K562 (cell line): Measurements from ENCODE around the gene SHANK1. TPM values are rescaled to one million over a fixed set of nuclear protein-coding genes. Genes with fewer than 3 reads are reported as not detected.
A peak's percentile ranks its signal among the peaks of the same experiment; 100 is the strongest.

ENCODE experiments used
- HCFC1 ChIP-seq: IDR thresholded peaks from 2 replicates; pipeline ENCODE4 v1.6.1; 2012; ENCODE audit warnings: low read depth, low read length, improper control_type of control experiment
- PCBP1 ChIP-seq: fragments of 200-400 bp; formaldehyde crosslinking; IDR thresholded peaks from 2 replicates; pipeline ENCODE4 v1.6.1; 2018; ENCODE audit warnings: mild to moderate bottlenecking, low read depth, low read length; ENCODE audit not compliant: poor library complexity, severe bottlenecking
- PRMT5 ChIP-seq: sonication (generic); formaldehyde crosslinking; IDR thresholded peaks from 2 replicates; pipeline ENCODE4 v1.5.0; 2020; ENCODE audit warnings: missing genetic modification reagents
- RBM34 ChIP-seq: fragments of 200-400 bp; formaldehyde crosslinking; IDR thresholded peaks from 2 replicates; pipeline ENCODE4 v1.6.1; 2018; ENCODE audit warnings: low read length, borderline replicate concordance; ENCODE audit not compliant: insufficient read depth
- SNRNP70 ChIP-seq: fragments of 200-400 bp; formaldehyde crosslinking; optimal IDR thresholded peaks from 2 replicates; pipeline ENCODE3; 2017; ENCODE audit warnings: low read depth, low read length
- WHSC1 ChIP-seq: IDR thresholded peaks from one replicate; pipeline ENCODE4 v1.6.1; 2012; ENCODE audit warnings: low read length, control low read depth, inconsistent platforms
- ZNF212 ChIP-seq: fragments of 450-650 bp; formaldehyde crosslinking; IDR thresholded peaks from 2 replicates; pipeline ENCODE4 v1.4.0; 2020; ENCODE audit warnings: mild to moderate bottlenecking
- ZNF316 ChIP-seq: fragments of 450-650 bp; IDR thresholded peaks from 2 replicates; pipeline ENCODE4 v1.6.1; 2016
- ZNF830 ChIP-seq: fragments of 250-450 bp; sonication (Bioruptor Pico); IDR thresholded peaks from 2 replicates; pipeline ENCODE4 v1.5.0; 2021; ENCODE audit warnings: mild to moderate bottlenecking
- polyA plus RNA-seq, 8 experiments: library from polyadenylated mRNA; depleted of rRNA in 4 of 8; stranded (reverse) in 5 of 8; unstranded in 3 of 8; fragments of >200 nt; fragmentation: Nextera tagmentation in 2 of 8; fragmentation: Illumina TruSeq in 1 of 8; extraction: Ambion mirVana in 2 of 8; extraction: Trizol in 1 of 8; gene quantifications; 2 replicates each; pipeline versions ENCODE4 v1.2.1 to v1.2.3, GENCODE V29; 2011 to 2014; ENCODE audit warnings: inconsistent platforms in 1 of 8, missing spikeins in 1 of 8
- total RNA-seq, 7 experiments: library from RNA; depleted of rRNA in 6 of 7; stranded (reverse); fragments of >200 nt in 6 of 7; fragmentation: Illumina TruSeq in 2 of 7; extraction: Trizol in 2 of 7; gene quantifications; 2 replicates each; pipeline versions ENCODE4 v1.2.1 to v1.2.3, GENCODE V29; 2011 to 2021; ENCODE audit warnings: low replicate concordance in 1 of 7
- TF ChIP-seq, protein P1 (sequence below): fragments of 450-650 bp; conservative IDR thresholded peaks from 2 replicates; pipeline ENCODE4 v1.6.1; 2016; ENCODE audit warnings: missing genetic modification characterization, low read depth, mild to moderate bottlenecking, control low read depth, missing compliant biosample characterization
- TF ChIP-seq, protein P2 (sequence below): sonication (generic); formaldehyde crosslinking; IDR thresholded peaks from 2 replicates; pipeline ENCODE4 v1.8.0; 2022; ENCODE audit warnings: mild to moderate bottlenecking, low read depth, missing genetic modification reagents
- TF ChIP-seq, protein P3 (sequence below): sonication (generic); formaldehyde crosslinking; IDR thresholded peaks from 2 replicates; pipeline ENCODE4 v1.9.0; 2022; ENCODE audit warnings: mild to moderate bottlenecking, missing genetic modification reagents
- TF ChIP-seq, protein P4 (sequence below), 2 experiments: fragments of 450-650 bp; IDR thresholded peaks; 2 replicates each; pipeline ENCODE4 v1.6.1; 2018; ENCODE audit warnings: mild to moderate bottlenecking in 2 of 2, low read depth in 1 of 2; ENCODE audit not compliant: partially characterized antibody in 2 of 2
- TF ChIP-seq, protein P5 (sequence below): fragments of 450-650 bp; IDR thresholded peaks from 2 replicates; pipeline ENCODE4 v1.6.1; 2014; ENCODE audit warnings: low read depth, mild to moderate bottlenecking, moderate library complexity, borderline replicate concordance
- TF ChIP-seq, protein P6 (sequence below), 2 experiments: fragments of 450-650 bp; conservative IDR thresholded peaks; 2 replicates each; pipeline ENCODE4 v1.6.1; 2017; ENCODE audit warnings: mild to moderate bottlenecking in 2 of 2, moderate library complexity in 2 of 2

SHANK1 gene
- total and polyA plus RNA-seq, 9 of the 15 experiments (the other 6 are each of a cell fraction or from before 2014, with no cell fraction given): 0.33 to 1.3 (median 0.55) TPM; not detected in 2

DNA sequence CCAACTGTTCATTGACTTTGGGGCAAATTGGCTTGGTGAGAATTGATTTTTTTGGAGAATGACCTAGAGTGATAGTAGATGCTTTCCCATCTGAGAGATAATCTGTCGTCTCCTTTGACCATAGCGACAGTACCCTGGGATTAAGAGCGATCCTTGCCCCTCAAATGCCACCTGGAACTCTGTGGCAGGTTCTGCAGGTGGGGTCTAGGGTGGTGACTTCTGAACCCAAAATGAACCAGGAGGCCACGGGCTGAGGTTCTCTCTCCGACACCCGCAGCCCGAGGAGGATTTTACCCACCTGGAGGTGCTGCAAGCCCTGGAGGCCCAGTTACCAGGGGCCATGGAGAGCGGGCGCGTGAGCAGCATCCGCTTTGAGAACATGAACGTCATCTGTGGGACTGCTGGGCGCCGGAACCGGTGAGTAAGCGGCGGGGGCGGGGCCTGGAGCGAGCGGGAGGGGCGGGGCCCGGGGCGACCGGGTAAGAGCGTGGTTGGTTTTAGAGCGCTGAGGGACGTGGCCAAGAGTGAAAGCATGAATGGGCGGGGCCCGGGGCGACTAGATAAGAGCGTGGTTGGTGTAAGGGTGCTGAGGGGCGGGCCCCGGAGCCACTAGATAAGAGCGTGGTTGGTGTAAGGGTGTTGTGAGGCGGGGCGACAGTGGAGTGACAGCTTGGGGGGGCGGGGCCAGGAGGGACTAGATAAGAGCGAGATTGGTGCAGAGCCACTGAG is 61.7 kb downstream of the SHANK1 start (continued):
- TF ChIP-seq, protein P1, sequence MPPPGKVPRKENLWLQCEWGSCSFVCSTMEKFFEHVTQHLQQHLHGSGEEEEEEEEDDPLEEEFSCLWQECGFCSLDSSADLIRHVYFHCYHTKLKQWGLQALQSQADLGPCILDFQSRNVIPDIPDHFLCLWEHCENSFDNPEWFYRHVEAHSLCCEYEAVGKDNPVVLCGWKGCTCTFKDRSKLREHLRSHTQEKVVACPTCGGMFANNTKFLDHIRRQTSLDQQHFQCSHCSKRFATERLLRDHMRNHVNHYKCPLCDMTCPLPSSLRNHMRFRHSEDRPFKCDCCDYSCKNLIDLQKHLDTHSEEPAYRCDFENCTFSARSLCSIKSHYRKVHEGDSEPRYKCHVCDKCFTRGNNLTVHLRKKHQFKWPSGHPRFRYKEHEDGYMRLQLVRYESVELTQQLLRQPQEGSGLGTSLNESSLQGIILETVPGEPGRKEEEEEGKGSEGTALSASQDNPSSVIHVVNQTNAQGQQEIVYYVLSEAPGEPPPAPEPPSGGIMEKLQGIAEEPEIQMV (tag): no peak
- TF ChIP-seq PCBP1 (no peak), HCFC1 (peak; percentile 51), ZNF830 (0 out of 2 replicates have a peak, but pooled peaks have one; percentile 34), PRMT5 (CRISPR knock-in tag) (0 out of 2 replicates have a peak, but pooled peaks have one; percentile 75), WHSC1 (no peak), ZNF212 (CRISPR knock-in tag) (no peak), RBM34 (no peak), SNRNP70 (no peak), ZNF316 (no peak)
- TF ChIP-seq, protein P2, sequence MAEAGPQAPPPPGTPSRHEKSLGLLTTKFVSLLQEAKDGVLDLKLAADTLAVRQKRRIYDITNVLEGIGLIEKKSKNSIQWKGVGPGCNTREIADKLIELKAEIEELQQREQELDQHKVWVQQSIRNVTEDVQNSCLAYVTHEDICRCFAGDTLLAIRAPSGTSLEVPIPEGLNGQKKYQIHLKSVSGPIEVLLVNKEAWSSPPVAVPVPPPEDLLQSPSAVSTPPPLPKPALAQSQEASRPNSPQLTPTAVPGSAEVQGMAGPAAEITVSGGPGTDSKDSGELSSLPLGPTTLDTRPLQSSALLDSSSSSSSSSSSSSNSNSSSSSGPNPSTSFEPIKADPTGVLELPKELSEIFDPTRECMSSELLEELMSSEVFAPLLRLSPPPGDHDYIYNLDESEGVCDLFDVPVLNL (CRISPR knock-in tag): no peak
- TF ChIP-seq, protein P3, sequence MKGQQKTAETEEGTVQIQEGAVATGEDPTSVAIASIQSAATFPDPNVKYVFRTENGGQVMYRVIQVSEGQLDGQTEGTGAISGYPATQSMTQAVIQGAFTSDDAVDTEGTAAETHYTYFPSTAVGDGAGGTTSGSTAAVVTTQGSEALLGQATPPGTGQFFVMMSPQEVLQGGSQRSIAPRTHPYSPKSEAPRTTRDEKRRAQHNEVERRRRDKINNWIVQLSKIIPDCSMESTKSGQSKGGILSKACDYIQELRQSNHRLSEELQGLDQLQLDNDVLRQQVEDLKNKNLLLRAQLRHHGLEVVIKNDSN (CRISPR knock-in tag): no peak
- TF ChIP-seq, protein P4, sequence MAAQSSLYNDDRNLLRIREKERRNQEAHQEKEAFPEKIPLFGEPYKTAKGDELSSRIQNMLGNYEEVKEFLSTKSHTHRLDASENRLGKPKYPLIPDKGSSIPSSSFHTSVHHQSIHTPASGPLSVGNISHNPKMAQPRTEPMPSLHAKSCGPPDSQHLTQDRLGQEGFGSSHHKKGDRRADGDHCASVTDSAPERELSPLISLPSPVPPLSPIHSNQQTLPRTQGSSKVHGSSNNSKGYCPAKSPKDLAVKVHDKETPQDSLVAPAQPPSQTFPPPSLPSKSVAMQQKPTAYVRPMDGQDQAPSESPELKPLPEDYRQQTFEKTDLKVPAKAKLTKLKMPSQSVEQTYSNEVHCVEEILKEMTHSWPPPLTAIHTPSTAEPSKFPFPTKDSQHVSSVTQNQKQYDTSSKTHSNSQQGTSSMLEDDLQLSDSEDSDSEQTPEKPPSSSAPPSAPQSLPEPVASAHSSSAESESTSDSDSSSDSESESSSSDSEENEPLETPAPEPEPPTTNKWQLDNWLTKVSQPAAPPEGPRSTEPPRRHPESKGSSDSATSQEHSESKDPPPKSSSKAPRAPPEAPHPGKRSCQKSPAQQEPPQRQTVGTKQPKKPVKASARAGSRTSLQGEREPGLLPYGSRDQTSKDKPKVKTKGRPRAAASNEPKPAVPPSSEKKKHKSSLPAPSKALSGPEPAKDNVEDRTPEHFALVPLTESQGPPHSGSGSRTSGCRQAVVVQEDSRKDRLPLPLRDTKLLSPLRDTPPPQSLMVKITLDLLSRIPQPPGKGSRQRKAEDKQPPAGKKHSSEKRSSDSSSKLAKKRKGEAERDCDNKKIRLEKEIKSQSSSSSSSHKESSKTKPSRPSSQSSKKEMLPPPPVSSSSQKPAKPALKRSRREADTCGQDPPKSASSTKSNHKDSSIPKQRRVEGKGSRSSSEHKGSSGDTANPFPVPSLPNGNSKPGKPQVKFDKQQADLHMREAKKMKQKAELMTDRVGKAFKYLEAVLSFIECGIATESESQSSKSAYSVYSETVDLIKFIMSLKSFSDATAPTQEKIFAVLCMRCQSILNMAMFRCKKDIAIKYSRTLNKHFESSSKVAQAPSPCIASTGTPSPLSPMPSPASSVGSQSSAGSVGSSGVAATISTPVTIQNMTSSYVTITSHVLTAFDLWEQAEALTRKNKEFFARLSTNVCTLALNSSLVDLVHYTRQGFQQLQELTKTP (IDR thresholded peaks at IDR 0.05; ENCODE audit: low read depth in 1 of 2, partially characterized antibody in 2 of 2): peak in 1 of 2 experiments; percentile 11
- TF ChIP-seq, protein P5, sequence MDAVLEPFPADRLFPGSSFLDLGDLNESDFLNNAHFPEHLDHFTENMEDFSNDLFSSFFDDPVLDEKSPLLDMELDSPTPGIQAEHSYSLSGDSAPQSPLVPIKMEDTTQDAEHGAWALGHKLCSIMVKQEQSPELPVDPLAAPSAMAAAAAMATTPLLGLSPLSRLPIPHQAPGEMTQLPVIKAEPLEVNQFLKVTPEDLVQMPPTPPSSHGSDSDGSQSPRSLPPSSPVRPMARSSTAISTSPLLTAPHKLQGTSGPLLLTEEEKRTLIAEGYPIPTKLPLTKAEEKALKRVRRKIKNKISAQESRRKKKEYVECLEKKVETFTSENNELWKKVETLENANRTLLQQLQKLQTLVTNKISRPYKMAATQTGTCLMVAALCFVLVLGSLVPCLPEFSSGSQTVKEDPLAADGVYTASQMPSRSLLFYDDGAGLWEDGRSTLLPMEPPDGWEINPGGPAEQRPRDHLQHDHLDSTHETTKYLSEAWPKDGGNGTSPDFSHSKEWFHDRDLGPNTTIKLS: 0 out of 2 replicates have a peak, but pooled peaks have one; percentile 6
- TF ChIP-seq, protein P6, sequence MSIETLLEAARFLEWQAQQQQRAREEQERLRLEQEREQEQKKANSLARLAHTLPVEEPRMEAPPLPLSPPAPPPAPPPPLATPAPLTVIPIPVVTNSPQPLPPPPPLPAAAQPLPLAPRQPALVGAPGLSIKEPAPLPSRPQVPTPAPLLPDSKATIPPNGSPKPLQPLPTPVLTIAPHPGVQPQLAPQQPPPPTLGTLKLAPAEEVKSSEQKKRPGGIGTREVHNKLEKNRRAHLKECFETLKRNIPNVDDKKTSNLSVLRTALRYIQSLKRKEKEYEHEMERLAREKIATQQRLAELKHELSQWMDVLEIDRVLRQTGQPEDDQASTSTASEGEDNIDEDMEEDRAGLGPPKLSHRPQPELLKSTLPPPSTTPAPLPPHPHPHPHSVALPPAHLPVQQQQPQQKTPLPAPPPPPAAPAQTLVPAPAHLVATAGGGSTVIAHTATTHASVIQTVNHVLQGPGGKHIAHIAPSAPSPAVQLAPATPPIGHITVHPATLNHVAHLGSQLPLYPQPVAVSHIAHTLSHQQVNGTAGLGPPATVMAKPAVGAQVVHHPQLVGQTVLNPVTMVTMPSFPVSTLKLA (conservative IDR thresholded peaks at IDR 0.05): peak; percentile 35; a peak in 2 of 4 replicates
